Mucosa of gallbladder (tissue), 1 donor: ENCODE results near the gene GNG2. TPM values are rescaled to one million over a fixed set of nuclear protein-coding genes. Genes with fewer than 3 reads are reported as not detected.
A peak's percentile ranks its signal among the peaks of the same experiment; 100 is the strongest.

Experiments used
- DNase-seq: peaks from one replicate; pipeline ENCODE4 v3.0.0-alpha.2; 2020; ENCODE audit warnings: low spot score
- total RNA-seq: library from RNA; stranded (reverse); gene quantifications from one replicate; pipeline ENCODE4 v1.2.1, GENCODE V29; 2021
- donor health status: DM: no; HTN: no; CAD: no.

GNG2 gene
- total RNA-seq, 1 donor from 2014 or later, result 14.2 TPM

DNA sequence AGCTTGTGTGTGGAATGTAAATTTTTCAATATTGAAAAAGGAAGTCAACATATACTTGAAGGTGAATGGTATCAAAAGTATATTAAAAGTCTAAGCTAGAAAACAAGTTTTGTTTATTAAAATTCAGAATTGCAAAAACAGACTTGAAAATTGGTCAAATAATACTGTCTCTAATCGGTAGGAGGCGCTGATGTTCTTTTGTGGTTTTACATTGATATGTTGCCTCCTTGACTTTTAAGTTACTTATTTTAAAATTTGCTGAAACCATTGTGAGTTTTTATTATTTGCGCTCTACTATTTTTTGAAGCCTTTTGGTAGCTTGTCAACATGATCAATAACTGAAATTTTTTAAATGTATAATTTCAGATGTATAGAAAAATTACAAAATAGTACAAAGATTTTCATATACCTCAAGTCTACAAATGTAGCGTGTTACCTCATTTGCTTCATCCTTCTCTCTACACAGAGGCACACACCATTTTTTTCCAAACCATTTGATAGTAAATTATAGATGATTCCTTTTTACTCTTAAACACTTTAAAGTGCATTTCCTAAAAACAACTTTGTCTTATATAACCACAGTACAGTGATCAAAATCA, 135.8 kb downstream of the GNG2 start:
- DNase-seq, result no peak

DNA sequence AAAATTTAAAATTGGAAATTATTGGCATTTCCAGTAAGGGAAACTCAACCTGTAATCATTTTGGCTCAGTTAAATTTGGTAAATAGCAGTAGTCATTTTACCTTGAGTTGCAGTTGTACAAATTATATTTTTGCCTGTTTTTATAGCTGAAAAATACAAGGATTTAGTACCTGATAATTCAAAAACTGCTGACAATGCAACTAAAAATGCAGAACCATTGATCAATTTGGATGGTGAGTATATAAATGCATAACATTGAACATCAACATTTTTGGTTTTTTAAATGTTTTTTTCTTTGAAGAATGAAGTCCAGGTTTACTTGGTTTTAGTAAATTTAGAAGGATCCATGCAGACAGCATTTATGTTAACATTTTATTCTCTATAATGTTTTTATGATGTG, 137.9 kb downstream of the GNG2 start:
- DNase-seq, result no peak

DNA sequence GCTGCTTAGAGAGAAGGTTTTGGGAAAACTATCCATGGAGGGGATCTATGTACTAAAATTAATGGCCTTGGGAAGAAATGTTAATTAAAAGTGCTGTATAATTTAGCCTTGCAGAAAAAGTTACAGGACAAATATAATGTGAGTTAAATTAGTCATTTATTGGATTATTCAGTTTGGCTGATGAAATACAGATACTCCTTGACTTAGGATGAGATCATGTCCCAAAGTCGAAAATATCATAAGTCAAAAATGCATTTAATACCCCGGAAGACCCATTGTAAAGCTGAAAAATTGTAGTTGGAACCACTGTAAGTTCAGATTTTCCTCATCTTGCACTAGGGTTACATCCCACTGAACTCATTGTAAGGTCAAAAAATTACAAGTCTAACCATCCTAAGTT, 138.7 kb downstream of the GNG2 start:
- DNase-seq, result no peak

DNA sequence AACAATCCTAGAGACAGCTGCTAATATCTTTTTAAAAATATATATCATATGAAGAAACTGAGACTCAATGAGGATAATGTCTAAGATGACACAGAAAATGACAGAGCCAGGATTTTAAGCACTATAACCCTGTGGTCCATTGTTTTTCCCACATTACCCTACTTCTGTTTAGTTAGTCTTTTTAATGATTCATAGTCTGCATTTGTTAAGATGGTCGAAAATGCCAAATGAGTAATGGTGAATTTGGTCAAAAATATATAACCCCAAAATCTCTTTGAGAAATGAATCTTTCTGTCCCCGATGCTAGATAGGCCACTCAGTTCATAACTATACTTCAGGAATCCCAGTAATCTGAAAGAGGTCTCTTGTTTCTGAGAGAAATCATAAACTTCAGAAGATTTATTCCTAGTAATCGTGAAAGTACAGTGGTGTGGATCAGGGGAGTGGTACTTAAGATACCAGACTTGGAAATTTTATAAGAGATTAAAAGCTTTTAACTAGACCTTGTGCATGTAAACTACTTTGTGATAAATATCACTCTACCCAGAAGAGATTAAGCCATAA, 139.7 kb downstream of the GNG2 start:
- no peak for DNase-seq

DNA sequence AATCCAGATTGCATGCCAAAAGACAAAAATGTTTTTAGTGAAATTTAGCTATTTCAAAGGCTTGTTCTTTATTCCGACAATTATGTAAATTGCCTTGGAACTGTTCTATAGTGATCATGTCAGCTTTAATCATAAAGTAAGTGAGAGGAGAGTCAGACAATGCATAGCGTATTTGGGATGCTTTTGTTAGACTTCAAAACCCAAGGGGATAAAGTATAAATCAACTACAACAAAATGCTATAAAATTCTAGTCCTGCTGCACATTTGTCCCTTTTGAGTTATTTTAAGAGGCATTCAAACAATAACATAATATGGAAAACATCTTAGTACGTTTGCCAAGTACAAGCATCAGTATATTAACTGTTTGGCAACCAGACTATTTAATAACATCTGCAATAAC, 140.3 kb downstream of the GNG2 start:
- DNase-seq, result no peak

DNA sequence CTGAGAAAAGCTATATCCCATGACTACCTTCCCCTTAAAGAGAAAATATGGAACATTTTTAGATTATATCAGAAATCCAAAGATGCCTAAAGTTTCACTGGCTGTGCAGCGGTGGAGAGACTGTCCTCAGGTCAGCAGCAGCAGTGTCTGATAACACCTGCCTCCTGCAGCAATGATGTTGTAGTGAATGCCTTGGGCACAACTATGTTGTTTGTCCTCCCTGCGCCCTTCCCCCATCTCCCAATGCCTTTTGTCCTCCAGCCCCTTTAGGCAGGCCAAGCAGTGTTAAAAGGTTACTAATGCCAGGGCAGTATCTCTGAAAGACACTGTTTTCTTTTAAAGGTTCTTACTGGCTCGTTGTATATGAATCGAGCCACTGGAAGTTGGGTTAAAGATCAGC, 142.1 kb downstream of the GNG2 start:
- no peak for DNase-seq

DNA sequence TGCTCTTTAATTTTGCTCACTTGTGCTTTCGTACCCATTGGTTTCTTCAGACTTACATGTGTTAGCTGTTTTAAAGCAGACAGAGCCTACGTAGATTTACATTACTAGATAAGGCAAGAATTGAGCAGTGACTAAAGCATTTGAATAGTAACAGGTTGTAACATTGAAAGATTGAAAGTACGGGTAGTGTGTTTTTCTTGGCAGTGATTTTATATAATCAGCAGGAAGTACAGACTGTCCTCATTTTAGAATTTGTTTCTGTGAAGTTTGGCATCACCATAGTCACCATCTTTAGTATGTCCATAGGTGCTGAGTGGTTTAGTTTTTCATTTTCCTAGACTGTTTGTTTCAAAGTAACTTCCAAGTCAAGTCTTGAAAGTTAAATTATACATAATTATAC, 142.9 kb downstream of the GNG2 start:
- DNase-seq, result no peak

DNA sequence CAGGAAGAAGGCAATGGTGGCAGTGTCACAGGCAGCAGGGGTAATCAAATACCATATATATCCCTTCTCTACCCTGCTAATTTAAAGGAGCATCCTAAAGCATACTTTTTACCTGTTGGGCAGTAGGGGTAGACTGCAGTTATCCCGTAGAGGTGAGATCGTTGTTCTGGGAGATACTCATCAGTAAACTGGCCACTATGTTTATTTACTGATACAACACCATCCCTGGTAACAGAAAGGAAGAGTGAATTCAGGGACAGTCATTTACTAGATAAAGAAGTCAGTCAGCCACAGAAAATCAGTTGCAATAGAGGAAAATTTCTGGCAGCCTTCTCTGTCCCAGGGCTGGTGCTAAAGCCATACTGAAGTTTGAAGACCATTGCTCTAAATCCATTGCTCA, 145.2 kb downstream of the GNG2 start:
- DNase-seq, result no peak

DNA sequence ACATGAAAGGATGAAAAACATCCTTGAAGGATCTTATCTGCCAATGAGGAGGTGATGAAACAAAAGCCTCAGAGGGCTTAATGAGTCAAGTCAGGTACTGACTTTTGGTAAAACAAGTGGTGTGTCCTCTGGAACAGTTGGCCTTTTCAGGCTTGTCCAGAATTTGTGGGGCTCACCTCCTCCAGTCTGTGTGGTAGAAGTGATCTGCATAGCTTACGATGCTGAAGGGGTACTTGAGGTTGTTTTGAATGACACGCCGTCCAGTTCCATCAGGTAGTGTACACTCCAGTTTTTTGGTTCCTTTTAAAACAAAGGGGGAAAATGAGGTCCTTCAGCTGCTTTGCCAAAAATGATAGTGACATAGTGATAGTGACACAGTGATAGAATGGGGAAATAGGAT, 145.9 kb downstream of the GNG2 start:
- DNase-seq, result no peak

DNA sequence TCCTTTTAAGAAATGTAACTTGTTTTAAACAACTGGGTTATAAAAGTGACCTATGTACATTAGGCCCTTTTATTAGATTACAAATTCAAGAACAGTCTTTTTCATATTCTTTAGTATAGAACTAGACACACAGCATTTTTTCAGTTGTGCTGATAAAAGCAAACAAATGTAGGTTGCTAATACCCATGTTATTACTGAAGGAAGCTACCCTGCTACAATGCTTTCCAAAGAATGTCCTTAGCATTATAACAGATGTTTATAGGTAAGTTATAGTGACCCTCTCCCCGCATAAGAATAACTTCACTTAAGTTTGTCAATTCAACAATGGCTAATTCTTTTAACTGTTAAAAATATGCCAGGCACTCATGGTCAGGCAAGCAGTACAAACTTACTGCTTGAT, 146.8 kb downstream of the GNG2 start:
- DNase-seq, result no peak

DNA sequence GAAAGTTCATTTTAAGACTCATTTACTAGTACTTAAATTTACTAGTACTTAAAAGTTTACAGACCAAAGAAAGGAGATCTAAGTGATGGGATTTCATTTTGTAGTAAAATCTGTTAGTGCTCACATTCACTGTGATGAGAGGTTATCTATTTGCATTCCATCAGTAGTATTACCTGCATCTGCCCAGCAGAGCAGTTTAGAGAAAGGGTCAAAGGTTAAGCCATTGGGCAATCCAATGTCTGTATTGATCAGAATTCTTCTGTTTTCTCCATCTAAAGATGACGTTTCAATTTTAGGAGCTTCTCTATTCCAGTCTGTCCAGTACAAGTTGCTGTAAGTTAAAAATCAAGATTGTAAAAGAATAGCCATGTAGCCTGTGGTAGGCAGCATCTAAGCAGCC, 147.2 kb downstream of the GNG2 start:
- no peak for DNase-seq

DNA sequence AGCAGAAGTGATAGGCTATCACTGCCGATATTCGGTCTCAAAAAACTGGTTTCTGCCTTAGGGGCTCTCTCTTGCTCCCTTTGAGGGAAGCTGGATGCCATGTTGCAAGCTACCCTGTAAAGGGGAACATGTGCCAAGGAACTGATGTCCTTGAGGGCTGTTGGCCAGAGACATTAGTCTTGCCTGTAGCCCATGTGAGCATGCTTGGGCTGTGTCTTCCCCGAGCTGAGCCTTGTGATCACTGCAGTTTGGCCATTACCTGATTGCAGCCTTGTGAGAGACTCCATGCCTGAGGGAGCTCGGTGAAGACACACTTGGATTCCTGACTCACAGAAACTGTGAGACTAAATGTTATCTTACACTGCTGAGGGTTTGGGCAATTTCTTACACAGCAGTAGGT, 147.7 kb downstream of the GNG2 start:
- DNase-seq, result no peak

DNA sequence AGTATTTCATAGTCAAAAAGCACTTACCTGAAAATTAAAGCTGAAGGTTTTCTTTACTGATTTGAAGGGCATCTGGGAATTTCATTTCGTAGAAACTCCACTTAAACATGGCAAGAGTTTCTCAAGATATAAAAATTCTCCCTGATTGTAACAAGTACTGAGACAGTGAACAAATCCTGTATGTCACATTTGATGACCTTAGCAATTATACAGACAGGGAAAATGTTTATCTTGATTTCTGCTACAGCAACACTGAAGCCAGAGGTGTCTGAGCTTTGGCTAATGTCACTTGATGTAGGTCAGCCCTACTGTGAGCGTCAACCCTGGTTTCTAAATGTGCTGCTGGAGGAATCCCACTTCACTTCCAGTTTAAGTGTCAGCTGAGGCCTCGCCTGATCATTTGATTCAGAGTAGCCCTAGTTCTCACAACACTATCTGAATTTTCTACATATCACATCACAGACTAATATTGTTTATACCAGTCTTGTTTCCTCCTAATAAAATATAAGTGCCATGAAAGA, 149.8 kb downstream of the GNG2 start:
- DNase-seq, result no peak

DNA sequence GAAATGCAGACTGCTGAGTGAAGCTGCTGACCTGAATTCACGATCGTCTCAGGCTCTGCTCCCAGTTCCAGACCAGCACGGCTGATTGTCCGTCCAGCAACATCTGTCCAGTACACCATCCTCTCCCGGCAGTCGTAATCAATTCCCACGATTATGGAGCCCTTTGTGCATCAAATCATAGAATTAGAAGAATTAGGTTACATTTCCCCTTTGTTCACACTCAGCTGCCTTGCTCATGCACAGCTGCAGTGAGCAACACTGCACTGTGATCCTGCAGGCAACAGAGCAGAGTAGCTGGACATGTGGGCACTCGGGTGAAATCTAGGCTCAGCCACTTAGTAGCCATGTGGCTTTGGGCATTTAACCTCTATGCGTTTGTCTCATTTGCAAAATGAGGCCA, 151.1 kb downstream of the GNG2 start:
- no peak for DNase-seq

DNA sequence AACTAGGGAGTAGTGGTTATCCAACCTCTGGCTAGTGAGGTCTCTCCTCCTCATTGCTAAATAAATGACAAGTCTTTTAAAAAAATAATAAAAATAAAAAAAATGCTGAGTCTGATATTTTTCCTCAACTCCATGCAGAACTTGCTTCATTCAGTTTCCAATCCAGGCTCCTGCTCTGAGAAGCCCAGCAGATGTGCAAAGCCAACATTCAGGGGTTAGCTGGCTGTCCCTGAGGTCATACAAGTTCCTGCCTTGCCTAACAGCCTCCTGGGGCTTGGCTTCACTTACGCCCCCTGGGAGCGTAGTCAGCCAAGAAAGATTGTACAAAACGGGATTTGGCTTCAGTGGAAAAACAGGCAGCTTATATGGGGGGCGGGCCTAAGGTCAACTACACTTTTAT, 152.2 kb downstream of the GNG2 start:
- no peak for DNase-seq

DNA sequence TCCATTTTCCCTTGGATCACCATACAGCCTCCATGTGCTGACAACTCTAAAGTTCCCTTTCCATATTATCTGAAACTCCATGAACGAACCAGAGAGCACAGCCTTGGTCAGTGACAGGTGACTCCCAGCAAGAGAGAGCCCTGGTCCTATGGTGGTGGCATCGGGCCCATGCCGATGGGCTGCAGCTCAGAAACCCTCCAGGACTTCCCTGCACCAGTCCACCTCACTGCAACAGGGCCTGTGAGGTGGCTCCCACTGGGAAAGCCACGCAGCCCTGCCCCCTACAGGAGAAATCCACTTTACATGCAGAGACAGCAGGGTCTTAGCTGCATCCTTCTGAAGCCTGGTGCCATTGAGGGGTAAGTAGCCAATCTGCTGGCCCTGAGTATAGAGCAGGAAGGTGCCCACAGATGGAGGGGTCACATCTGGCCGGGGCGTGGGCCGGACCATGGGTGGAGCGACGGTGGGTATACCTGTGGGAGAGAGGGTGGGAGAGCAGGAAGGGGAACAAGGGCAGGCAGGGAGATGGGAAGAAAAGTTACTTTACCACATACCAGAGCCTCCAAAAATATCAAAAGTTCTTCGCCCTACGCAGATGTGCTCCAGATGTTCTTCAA, 153.7 kb downstream of the GNG2 start:
- no peak for DNase-seq

DNA sequence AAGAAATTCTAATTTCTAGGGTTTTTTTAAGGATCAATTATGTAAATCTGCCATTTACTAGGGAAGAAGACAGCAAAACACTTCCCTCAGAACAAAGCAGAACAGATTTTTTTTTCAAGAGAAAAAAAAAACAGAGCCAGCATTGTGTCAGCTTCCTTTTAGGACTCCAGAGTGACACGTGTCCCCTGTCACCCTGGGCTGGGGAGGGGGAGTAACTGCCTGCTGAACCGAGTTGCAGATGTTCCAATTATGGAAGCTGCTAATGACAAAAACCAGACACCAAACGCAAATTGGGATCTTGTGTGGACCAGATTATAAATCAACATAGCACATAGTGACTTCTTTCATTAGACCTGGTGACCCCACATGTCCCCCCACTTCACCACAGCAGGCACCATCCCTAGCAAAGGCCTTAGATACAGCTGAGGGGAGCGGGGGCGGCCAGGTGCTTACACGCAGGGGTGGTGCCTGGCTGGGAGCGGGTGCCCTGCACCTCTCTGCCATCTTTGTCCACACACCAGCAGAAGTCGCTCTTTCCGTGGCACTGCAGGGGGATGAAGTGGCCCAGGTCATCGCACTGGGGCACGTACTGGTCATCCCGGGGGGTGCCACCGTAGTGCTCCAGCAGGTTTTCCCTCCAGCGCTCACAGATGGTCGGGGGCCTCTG, 154.3 kb downstream of the GNG2 start:
- DNase-seq, result no peak

DNA sequence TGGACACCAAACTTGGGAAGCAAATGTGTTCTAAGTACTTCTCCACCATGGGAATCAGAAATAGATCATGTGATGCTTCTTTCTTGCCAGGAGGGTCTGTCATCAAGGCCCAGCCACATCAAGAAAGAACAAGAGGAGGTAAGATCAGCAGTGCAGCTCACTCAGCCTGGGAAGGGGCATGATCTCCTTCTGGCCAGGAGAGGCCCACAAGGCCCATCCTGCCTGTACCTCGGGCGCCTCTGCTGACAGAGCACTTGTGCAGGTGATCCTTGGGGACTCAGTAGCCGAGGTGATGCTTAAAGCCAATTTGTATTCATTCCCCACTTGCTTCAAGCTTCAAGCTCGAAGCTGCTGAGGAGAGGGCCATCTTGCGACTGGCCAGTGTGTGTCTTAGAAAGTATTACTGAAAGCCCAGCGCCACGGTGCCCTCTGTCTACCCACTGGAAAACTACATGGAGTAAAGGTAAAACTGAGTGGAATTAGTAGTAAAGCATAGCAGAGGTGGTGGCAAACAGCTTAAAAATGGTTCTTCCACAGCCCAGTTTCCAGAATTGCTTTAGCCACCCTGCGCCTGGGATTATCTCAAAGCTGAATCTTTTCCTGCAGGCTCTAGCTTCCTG, 155.1 kb downstream of the GNG2 start:
- peak; percentile 33 for DNase-seq

DNA sequence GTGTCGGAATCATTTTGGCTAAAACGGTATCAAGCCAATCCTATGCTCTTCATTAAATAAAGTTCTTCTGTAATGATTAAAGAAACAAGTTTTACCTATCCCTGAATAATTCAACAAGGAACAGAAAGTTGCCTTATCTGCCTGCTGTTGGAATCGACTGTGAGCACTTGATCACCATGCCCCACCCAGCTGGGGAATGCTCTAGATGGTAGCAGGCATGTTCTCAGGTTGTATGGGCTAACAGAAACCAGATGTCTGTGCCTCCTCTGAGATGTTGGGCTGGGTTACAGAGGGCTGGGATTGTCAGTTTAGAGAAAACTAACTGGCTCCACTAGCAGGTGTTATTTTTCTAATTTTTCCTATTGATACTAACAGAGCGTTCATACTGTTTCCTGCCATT, 157.8 kb downstream of the GNG2 start:
- peak; percentile 59 for DNase-seq

DNA sequence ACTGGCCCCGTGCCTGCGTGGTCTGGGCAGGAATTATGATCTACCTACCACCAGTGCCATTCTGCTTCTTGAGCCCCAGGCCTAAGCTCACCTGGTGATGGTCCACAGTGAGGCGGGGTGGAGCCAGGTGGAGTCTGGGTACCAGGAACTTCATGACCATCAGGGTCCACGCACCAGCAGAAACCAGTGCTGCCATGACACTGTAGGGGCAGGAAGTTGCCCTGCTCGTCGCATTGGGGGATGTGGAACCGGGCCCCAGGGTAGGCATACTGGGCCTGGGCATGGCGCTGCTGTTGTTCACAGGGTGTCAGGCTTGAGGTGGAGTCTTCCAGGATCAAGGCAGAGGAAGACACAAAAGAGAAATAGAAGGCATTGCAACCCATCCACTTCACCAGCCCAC, 158.6 kb downstream of the GNG2 start:
- no peak for DNase-seq
